GM12878 (cell line): ENCODE measurements around the gene ATF7. TPM values are rescaled to one million over a fixed set of nuclear protein-coding genes. Genes with fewer than 3 reads are reported as not detected.

Experiments used
- ATAC-seq: fragments of 200-7000 bp; cut with Tn5 transposase; 3 replicates; pipeline ENCODE4 v1.9.1; 2020; ENCODE audit warnings: mild to moderate bottlenecking, moderate library complexity
- BruUV-seq: library from RNA; stranded (reverse); fragments of 400-500 nt; replicated peaks from 2 replicates; lab custom pipeline; 2021; lab: Mats Ljungman, UMichigan
- CTCF ChIA-PET: fragments of 300-600 bp; sonication (Branson Sonifier 250); formaldehyde crosslinking; extraction: SDS; loops from one replicate; lab custom pipeline; 2021; ENCODE audit warnings: inconsistent platforms; lab: Yijun Ruan, JAX
- POLR2A ChIA-PET: fragments of 350-600 bp; formaldehyde crosslinking; extraction: SDS; loops from one replicate; lab custom pipeline; 2021; ENCODE audit warnings: inconsistent platforms; lab: Charles Lee
- RAD21 ChIA-PET: fragments of 300-600 bp; sonication (Branson Sonifier 250); formaldehyde crosslinking; loops from one replicate; lab custom pipeline; 2023; ENCODE audit warnings: antibody characterized with exemption; ENCODE audit not compliant: unreplicated experiment; lab: Charles Lee
- SMC1A ChIA-PET: fragments of 300-600 bp; sonication (Branson Sonifier 250); formaldehyde crosslinking; loops from one replicate; lab custom pipeline; 2023; ENCODE audit not compliant: unreplicated experiment, uncharacterized antibody; lab: Charles Lee
- DNase-seq: peaks from one replicate; pipeline ENCODE4 v3.0.0-alpha.2; 2011; ENCODE audit warnings: low read depth, low spot score
- FAIRE-seq: peaks from 3 replicates; lab custom pipeline; 2011; peaks lifted over from hg19 to GRCh38; lab: Jason Lieb, UNC
- H2AFZ ChIP-seq: 2 replicates; pipeline ENCODE4 v1.6.0; 2011; ENCODE audit warnings: low read depth, low read length, control low read depth; ENCODE audit not compliant: control insufficient read depth
- H3K27ac ChIP-seq: 2 replicates; pipeline ENCODE4 v1.5.1; 2011; ENCODE audit warnings: control low read depth; ENCODE audit not compliant: control insufficient read depth, insufficient read depth
- H3K27me3 ChIP-seq, 2 experiments: replicated peaks in 1 of 2; 2 replicates each; pipeline versions ENCODE4 v1.6.0 to v1.6.1; 2011; ENCODE audit warnings: low read length in 1 of 2; ENCODE audit not compliant: control insufficient read depth in 2 of 2, insufficient read depth in 2 of 2
- H3K36me3 ChIP-seq, 2 experiments: 2 replicates each; pipeline ENCODE4 v1.5.1; 2011; ENCODE audit warnings: low read length in 1 of 2; ENCODE audit not compliant: control insufficient read depth in 2 of 2, insufficient read depth in 2 of 2
- H3K4me1 ChIP-seq: 2 replicates; pipeline ENCODE4 v1.6.1; 2011; ENCODE audit warnings: mild to moderate bottlenecking, low read length, moderate library complexity, mixed read lengths; ENCODE audit not compliant: control insufficient read depth, insufficient read depth
- H3K4me2 ChIP-seq: 2 replicates; pipeline ENCODE4 v1.6.0; 2011; ENCODE audit warnings: control low read depth; ENCODE audit not compliant: control insufficient read depth, insufficient read depth
- H3K4me3 ChIP-seq: fragments of 200-600 bp; sonication (generic); 2 replicates; pipeline ENCODE4 v1.5.1; 2016
- H3K79me2 ChIP-seq: 2 replicates; pipeline ENCODE4 v1.6.0; 2011; ENCODE audit warnings: low read length; ENCODE audit not compliant: control insufficient read depth, insufficient read depth
- H3K9ac ChIP-seq: 2 replicates; pipeline ENCODE4 v1.8.0; 2011; ENCODE audit warnings: low read length, control low read depth, mixed read lengths; ENCODE audit not compliant: control insufficient read depth, insufficient read depth
- H3K9me3 ChIP-seq: replicated peaks from 3 replicates; pipeline ENCODE4 v1.5.1; 2011; ENCODE audit warnings: mild to moderate bottlenecking, low read length; ENCODE audit not compliant: control insufficient read depth, insufficient read depth
- H4K20me1 ChIP-seq: 2 replicates; pipeline ENCODE4 v1.6.0; 2011; ENCODE audit not compliant: control insufficient read depth, insufficient read depth
- BACH1 ChIP-seq: fragments of 450-650 bp; IDR thresholded peaks from 2 replicates; pipeline ENCODE4 v1.6.1; 2017; ENCODE audit warnings: mild to moderate bottlenecking, borderline replicate concordance
- CBX3 ChIP-seq: fragments of 200-600 bp; sonication (generic); IDR thresholded peaks from 2 replicates; pipeline ENCODE4 v1.6.1; 2016; ENCODE audit warnings: low read depth, borderline replicate concordance
- EED ChIP-seq: sonication (generic); IDR thresholded peaks from 2 replicates; pipeline ENCODE4 v1.6.1; 2016; ENCODE audit warnings: antibody characterized with exemption, low read depth
- NFXL1 ChIP-seq: fragments of 450-650 bp; IDR thresholded peaks from 2 replicates; pipeline ENCODE4 v1.6.1; 2017; ENCODE audit warnings: antibody characterized with exemption, mild to moderate bottlenecking, borderline replicate concordance
- RAD21 ChIP-seq: IDR thresholded peaks from 2 replicates; pipeline ENCODE4 v1.6.1; 2011; ENCODE audit warnings: mild to moderate bottlenecking, low read depth, low read length, moderate library complexity; ENCODE audit not compliant: insufficient read depth
- RELA ChIP-seq: fragments of 450-650 bp; IDR thresholded peaks from 2 replicates; pipeline ENCODE4 v1.8.0; 2014; ENCODE audit warnings: borderline replicate concordance; ENCODE audit not compliant: partially characterized antibody
- TCF7 ChIP-seq: IDR thresholded peaks from 2 replicates; pipeline ENCODE4 v1.6.1; 2014; ENCODE audit warnings: antibody characterized with exemption, borderline replicate concordance
- WGBS: methylation state at CpG from one replicate; pipeline ENCODE4 v1.1.6; 2016; ENCODE audit warnings: low lambda C conversion rate; ENCODE audit not compliant: insufficient replicate concordance, insufficient coverage; ENCODE audit errors: missing lambda C conversion rate; 5-methylcytosine and 5-hydroxymethylcytosine counted together
- in situ Hi-C: fragments of 300-500 bp; cut with MboI; formaldehyde crosslinking; loops from 9 replicates; pipeline ENCODE4 v1.14.3; 2018; ENCODE audit warnings: mixed read lengths
- intact Hi-C: fragments of 100-400 bp; cut with micrococcal nuclease; formaldehyde crosslinking; loops from one replicate; pipeline ENCODE4 v1.14.2; 2022; ENCODE audit not compliant: unreplicated experiment
- polyA plus RNA-seq, 11 experiments: library from polyadenylated mRNA; depleted of rRNA in 4 of 11; unstranded in 6 of 11; stranded (reverse) in 5 of 11; fragments of >200 nt; fragmentation: Nextera tagmentation in 4 of 11; fragmentation: Illumina TruSeq in 1 of 11; extraction: Ambion mirVana in 4 of 11; extraction: Trizol in 1 of 11; gene quantifications; 1 replicate in 1 of 11; 2 replicates in 10 of 11; pipeline versions ENCODE4 v1.2.1 to v1.2.3, GENCODE V29; 2011 to 2016; ENCODE audit warnings: inconsistent platforms in 2 of 11, missing spikeins in 2 of 11, low read depth in 1 of 11
- total RNA-seq, 4 experiments: library from RNA; depleted of rRNA in 3 of 4; stranded (reverse); fragments of >200 nt in 3 of 4; fragmentation: Illumina TruSeq in 1 of 4; extraction: Trizol in 1 of 4; gene quantifications; 2 replicates each; pipeline versions ENCODE4 v1.2.1 to v1.2.3, GENCODE V29; 2013 to 2021
- TF ChIP-seq, protein P1 (sequence below): fragments of 450-650 bp; IDR thresholded peaks from 2 replicates; pipeline ENCODE4 v1.6.1; 2016; ENCODE audit warnings: mild to moderate bottlenecking
- TF ChIP-seq, protein P2 (sequence below): fragments of 450-650 bp; IDR thresholded peaks from 2 replicates; pipeline ENCODE4 v1.6.1; 2017; ENCODE audit warnings: low read depth, mild to moderate bottlenecking, moderate library complexity

The ATF7 gene
- total and polyA plus RNA-seq, 10 of the 15 experiments (the other 5 are each of a cell fraction or from before 2014, with no cell fraction given) = 9.1 to 30.7 (median 21.8) TPM

- Histone ChIP-seq H4K20me1 (no peaks in the 10 kb centered on the region), H3K36me3 (peaks cover 4 to 15% of the 10 kb centered on the region in 2 experiments), H2AFZ (no peak overlapping the region), H3K27me3 (no peaks in the 10 kb centered on the region), H3K9me3 (no peaks in the 10 kb centered on the region), H3K79me2 (no peaks in the 10 kb centered on the region), H3K4me1 (peaks cover 5% of the 10 kb centered on the region), H3K27ac (no peak overlapping the region), H3K4me3 (no peak overlapping the region), H3K4me2 (no peak overlapping the region), H3K9ac (no peak overlapping the region)
- WGBS = 99% methylated on average over 5 of the region's 5 CpGs
- no peak for DNase-seq
- in situ Hi-C loops (no loop called here), intact Hi-C loops (no loop called here)
- RAD21 ChIA-PET = no interaction called here
- CTCF ChIA-PET = no interaction called here
- no peak for ATAC-seq
- no peak for FAIRE-seq
- no TSS peak for BruUV-seq
- POLR2A ChIA-PET = no interaction called here
- SMC1A ChIA-PET = interaction anchor here (1.9 kb wide), 1 partner anchor 121 kb away, joined by 6 read pairs; no protein-coding TSS in a partner anchor
- no peak for TF ChIP-seq CBX3
- TF ChIP-seq TCF7 = no peak
- no peak for TF ChIP-seq RELA
- TF ChIP-seq RAD21 = no peak
- TF ChIP-seq BACH1 = no peak
- TF ChIP-seq NFXL1 = no peak
- TF ChIP-seq EED = no peak
- TF ChIP-seq, protein P1, sequence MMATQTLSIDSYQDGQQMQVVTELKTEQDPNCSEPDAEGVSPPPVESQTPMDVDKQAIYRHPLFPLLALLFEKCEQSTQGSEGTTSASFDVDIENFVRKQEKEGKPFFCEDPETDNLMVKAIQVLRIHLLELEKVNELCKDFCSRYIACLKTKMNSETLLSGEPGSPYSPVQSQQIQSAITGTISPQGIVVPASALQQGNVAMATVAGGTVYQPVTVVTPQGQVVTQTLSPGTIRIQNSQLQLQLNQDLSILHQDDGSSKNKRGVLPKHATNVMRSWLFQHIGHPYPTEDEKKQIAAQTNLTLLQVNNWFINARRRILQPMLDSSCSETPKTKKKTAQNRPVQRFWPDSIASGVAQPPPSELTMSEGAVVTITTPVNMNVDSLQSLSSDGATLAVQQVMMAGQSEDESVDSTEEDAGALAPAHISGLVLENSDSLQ = no peak
- TF ChIP-seq, protein P2, sequence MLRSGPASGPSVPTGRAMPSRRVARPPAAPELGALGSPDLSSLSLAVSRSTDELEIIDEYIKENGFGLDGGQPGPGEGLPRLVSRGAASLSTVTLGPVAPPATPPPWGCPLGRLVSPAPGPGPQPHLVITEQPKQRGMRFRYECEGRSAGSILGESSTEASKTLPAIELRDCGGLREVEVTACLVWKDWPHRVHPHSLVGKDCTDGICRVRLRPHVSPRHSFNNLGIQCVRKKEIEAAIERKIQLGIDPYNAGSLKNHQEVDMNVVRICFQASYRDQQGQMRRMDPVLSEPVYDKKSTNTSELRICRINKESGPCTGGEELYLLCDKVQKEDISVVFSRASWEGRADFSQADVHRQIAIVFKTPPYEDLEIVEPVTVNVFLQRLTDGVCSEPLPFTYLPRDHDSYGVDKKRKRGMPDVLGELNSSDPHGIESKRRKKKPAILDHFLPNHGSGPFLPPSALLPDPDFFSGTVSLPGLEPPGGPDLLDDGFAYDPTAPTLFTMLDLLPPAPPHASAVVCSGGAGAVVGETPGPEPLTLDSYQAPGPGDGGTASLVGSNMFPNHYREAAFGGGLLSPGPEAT = no peak
These were observed 38.0 kb upstream of the ATF7 start for GRCh38 chr12:53664191-53664590.
